Mucosa of gallbladder (tissue), 1 donor: ENCODE results near the gene LDLR. TPM values are rescaled to one million over a fixed set of nuclear protein-coding genes. Genes with fewer than 3 reads are reported as not detected.
"Not testable (repeated sequence)": the region's sequence is repeated elsewhere in the genome, so short reads cannot be mapped to it uniquely, and the experiment has no call there.

Experiments used
- DNase-seq: peaks from one replicate; pipeline ENCODE4 v3.0.0-alpha.2; 2020; ENCODE audit warnings: low spot score
- total RNA-seq: library from RNA; stranded (reverse); gene quantifications from one replicate; pipeline ENCODE4 v1.2.1, GENCODE V29; 2021
- donor health status: DM: no; HTN: no; CAD: no.

The LDLR gene
- total RNA-seq, 1 donor from 2014 or later, result 190 TPM

- DNase-seq, result no peak
Measured at GRCh38 chr19:11140896-11141295, 51.6 kb downstream of the LDLR start.

GRCh38 chr19:11141937-11142527 lies 52.8 kb downstream of the LDLR start:
- DNase-seq, result no peak

- peak; percentile 89 for DNase-seq
Measured at GRCh38 chr19:11142528-11143171, 53.4 kb downstream of the LDLR start.

GRCh38 chr19:11145536-11145924 lies 56.3 kb downstream of the LDLR start:
- no peak for DNase-seq

- no peak for DNase-seq
Measured at GRCh38 chr19:11148001-11148400, 58.7 kb downstream of the LDLR start.

- DNase-seq, result no peak
Measured at GRCh38 chr19:11151181-11151580, 61.9 kb downstream of the LDLR start.

GRCh38 chr19:11152318-11153062 lies 63.2 kb downstream of the LDLR start:
- peak; percentile 87 for DNase-seq

- no peak for DNase-seq
Measured at GRCh38 chr19:11154683-11155047, 65.4 kb downstream of the LDLR start.

GRCh38 chr19:11155373-11156120 lies 66.3 kb downstream of the LDLR start, which contains the start of gene SPC24:
Gene SPC24, minus strand, starts transcription at chr19:11155782. Its CDS starts 6 bp downstream, at chr19:11155776.
- peak; percentile 96 for DNase-seq

- no peak for DNase-seq
Measured at GRCh38 chr19:11159598-11160439, 70.6 kb downstream of the LDLR start.

- not testable (repeated sequence) for DNase-seq
Measured at GRCh38 chr19:11160440-11160768, 71.1 kb downstream of the LDLR start.

GRCh38 chr19:11164296-11164695 lies 75.0 kb downstream of the LDLR start:
- no peak for DNase-seq

- peak; percentile 76 for DNase-seq
Measured at GRCh38 chr19:11164879-11165406, 75.7 kb downstream of the LDLR start.

GRCh38 chr19:11165486-11166030 lies 76.3 kb downstream of the LDLR start:
- DNase-seq, result no peak

- no peak for DNase-seq
Measured at GRCh38 chr19:11166281-11167142, 77.2 kb downstream of the LDLR start.

- DNase-seq, result no peak
Measured at GRCh38 chr19:11168568-11168967, 79.3 kb downstream of the LDLR start.

- no peak for DNase-seq
Measured at GRCh38 chr19:11169896-11170678, 80.8 kb downstream of the LDLR start.

- DNase-seq, result no peak
Measured at GRCh38 chr19:11171144-11171543, 81.9 kb downstream of the LDLR start.

- no peak for DNase-seq
Measured at GRCh38 chr19:11172576-11172975, 83.3 kb downstream of the LDLR start.
